ENCODE measurements around the gene NAGPA. TPM values are rescaled to one million over a fixed set of nuclear protein-coding genes. Genes with fewer than 3 reads are reported as not detected.

The NAGPA gene
- total RNA-seq, 2 donors from 2014 or later: 12.7 to 14.0 TPM

DNA sequence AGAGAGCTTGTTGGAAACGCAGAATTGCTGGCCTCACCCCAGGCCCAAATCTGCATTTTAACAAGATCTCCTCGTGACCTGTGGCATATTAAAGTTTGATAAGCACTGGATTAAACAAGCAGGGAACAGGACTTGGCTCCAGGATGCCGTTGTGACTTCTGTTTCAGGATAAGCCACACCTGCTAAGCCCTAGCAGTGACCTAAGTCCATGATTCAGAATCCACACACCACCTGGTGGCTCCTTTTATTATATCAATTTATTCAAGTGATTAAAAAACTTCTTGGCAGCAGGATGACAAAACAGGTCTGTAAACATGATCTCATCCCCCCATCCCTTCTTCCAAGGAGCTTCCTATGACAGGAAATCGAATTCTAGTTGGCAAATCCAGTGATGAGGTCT is 9.1 kb downstream of the NAGPA start:
- Mint-ChIP-seq H3K9me3 (no peaks in the 10 kb centered on the region), H3K4me1 (no peaks in the 10 kb centered on the region), H3K27me3 (ENCODE audit: insufficient read depth) (peaks cover 29% of the 10 kb centered on the region), H3K4me3 (no peak overlapping the region), H3K27ac (no peak overlapping the region), H3K36me3 (ENCODE audit: low read depth) (peaks cover 2% of the 10 kb centered on the region)
- Histone ChIP-seq H3K36me3 (ENCODE audit: control insufficient read depth, insufficient read depth, low read length) (no peaks in the 10 kb centered on the region), H3K27me3 (ENCODE audit: control insufficient read depth, insufficient read depth, low read length, poor library complexity, severe bottlenecking) (peaks cover 5% of the 10 kb centered on the region), H3K27ac (ENCODE audit: low read depth, low read length) (no peak overlapping the region), H3K4me3 (ENCODE audit: low read length) (no peak overlapping the region), H3K9ac (ENCODE audit: extremely low read depth, low read length, poor library complexity, severe bottlenecking) (no peak overlapping the region), H3K9me3 (ENCODE audit: control insufficient read depth, low read length) (no peaks in the 10 kb centered on the region), H3K4me1 (ENCODE audit: control insufficient read depth, insufficient read depth, low read length) (no peaks in the 10 kb centered on the region)
- no peak for DNase-seq
- TF ChIP-seq, protein P1, sequence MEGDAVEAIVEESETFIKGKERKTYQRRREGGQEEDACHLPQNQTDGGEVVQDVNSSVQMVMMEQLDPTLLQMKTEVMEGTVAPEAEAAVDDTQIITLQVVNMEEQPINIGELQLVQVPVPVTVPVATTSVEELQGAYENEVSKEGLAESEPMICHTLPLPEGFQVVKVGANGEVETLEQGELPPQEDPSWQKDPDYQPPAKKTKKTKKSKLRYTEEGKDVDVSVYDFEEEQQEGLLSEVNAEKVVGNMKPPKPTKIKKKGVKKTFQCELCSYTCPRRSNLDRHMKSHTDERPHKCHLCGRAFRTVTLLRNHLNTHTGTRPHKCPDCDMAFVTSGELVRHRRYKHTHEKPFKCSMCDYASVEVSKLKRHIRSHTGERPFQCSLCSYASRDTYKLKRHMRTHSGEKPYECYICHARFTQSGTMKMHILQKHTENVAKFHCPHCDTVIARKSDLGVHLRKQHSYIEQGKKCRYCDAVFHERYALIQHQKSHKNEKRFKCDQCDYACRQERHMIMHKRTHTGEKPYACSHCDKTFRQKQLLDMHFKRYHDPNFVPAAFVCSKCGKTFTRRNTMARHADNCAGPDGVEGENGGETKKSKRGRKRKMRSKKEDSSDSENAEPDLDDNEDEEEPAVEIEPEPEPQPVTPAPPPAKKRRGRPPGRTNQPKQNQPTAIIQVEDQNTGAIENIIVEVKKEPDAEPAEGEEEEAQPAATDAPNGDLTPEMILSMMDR (conservative IDR thresholded peaks at IDR 0.05): no peak
- WGBS, 2 experiments (ENCODE audit: insufficient coverage in 1 of 2, insufficient read length in 1 of 2): 89 to 91% methylated on average over 3 to 4 of the region's 4 CpGs

DNA sequence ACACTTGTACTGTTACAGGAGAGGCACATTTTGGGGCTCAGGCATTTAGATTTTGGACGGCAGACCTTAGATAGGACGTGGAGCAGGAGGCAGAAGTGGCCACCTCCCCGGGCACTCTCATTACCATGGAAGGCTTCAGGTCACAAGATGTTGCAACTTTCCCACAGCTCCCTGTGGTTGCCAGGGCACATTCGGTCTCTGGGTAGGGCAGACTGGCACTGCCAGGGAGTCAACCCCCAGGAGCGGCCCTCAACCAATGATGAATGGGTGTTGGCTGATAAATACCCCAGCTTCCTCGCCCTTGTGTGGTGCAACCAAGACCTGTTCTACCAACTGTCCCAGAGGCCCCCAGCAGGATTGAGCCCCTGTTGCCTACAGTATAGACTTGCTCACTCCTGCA is 11.2 kb downstream of the NAGPA start:
- no peak overlapping the region for H3K4me3 Mint-ChIP-seq

DNA sequence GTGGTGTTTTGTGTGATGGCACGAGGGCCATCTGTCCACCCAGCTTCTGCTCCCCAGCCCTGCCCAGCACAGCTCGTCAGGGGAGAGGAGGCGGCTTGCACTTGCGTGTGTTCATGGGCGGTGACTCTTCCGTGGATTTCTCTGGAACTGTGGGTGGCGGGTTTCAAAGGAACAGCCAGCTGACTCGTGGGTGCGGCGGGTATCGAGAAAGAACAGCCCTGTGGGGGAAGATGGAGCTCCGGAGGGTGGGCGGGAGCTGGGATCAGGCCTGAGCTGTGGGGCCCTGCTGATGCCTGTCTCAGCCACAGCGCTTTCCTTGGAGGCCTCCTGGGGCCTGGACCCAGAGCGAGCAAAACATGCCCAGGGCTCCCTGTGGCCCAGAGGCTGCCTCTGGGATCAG is 13.2 kb downstream of the NAGPA start:
- Mint-ChIP-seq H3K27ac (peak overlapping the region; percentile 19), H3K36me3 (ENCODE audit: low read depth) (peaks cover 2% of the 10 kb centered on the region), H3K27me3 (ENCODE audit: insufficient read depth) (peaks cover 66% of the 10 kb centered on the region), H3K4me1 (no peaks in the 10 kb centered on the region), H3K9me3 (no peaks in the 10 kb centered on the region), H3K4me3 (no peak overlapping the region)
- no peak overlapping the region for H3K9ac ChIP-seq (ENCODE audit: extremely low read depth, low read length, poor library complexity, severe bottlenecking)
- no peaks in the 10 kb centered on the region for H3K4me1 ChIP-seq (ENCODE audit: control insufficient read depth, insufficient read depth, low read length)
- no peak overlapping the region for H3K27ac ChIP-seq (ENCODE audit: low read depth, low read length)
- H3K9me3 ChIP-seq (ENCODE audit: control insufficient read depth, low read length): no peaks in the 10 kb centered on the region
- WGBS, 2 experiments (ENCODE audit: insufficient coverage in 1 of 2, insufficient read length in 1 of 2): 75 to 81% methylated on average over 6 to 15 of the region's 15 CpGs
- no peak for DNase-seq
- H3K4me3 ChIP-seq (ENCODE audit: low read length): no peak overlapping the region
- no peaks in the 10 kb centered on the region for H3K36me3 ChIP-seq (ENCODE audit: control insufficient read depth, insufficient read depth, low read length)
- peaks cover 31% of the 10 kb centered on the region for H3K27me3 ChIP-seq (ENCODE audit: control insufficient read depth, insufficient read depth, low read length, poor library complexity, severe bottlenecking)
- TF ChIP-seq, protein P1 (conservative IDR thresholded peaks at IDR 0.05): no peak

More for the DNA sequence above, 11.2 kb downstream of the NAGPA start:
- Histone ChIP-seq H3K27me3 (ENCODE audit: control insufficient read depth, insufficient read depth, low read length, poor library complexity, severe bottlenecking) (peaks cover 14% of the 10 kb centered on the region), H3K36me3 (ENCODE audit: control insufficient read depth, insufficient read depth, low read length) (no peaks in the 10 kb centered on the region), H3K9me3 (ENCODE audit: control insufficient read depth, low read length) (no peaks in the 10 kb centered on the region), H3K27ac (ENCODE audit: low read depth, low read length) (no peak overlapping the region), H3K9ac (ENCODE audit: extremely low read depth, low read length, poor library complexity, severe bottlenecking) (no peak overlapping the region), H3K4me1 (ENCODE audit: control insufficient read depth, insufficient read depth, low read length) (no peaks in the 10 kb centered on the region), H3K4me3 (ENCODE audit: low read length) (no peak overlapping the region)
- TF ChIP-seq, protein P1 (conservative IDR thresholded peaks at IDR 0.05): no peak
- Mint-ChIP-seq H3K27ac (no peak overlapping the region), H3K9me3 (no peaks in the 10 kb centered on the region), H3K27me3 (ENCODE audit: insufficient read depth) (peaks cover 46% of the 10 kb centered on the region), H3K36me3 (ENCODE audit: low read depth) (peaks cover 2% of the 10 kb centered on the region), H3K4me1 (no peaks in the 10 kb centered on the region)
- no peak for DNase-seq
- 88 to 96% methylated on average over 4 to 6 of the region's 6 CpGs for WGBS, 2 experiments (ENCODE audit: insufficient coverage in 1 of 2, insufficient read length in 1 of 2)

Measured in endodermal cell (in vitro differentiated cells).